PC-9 (cell line): Measurements from ENCODE around the gene UVSSA. TPM values are rescaled to one million over a fixed set of nuclear protein-coding genes. Genes with fewer than 3 reads are reported as not detected.

Source experiments
- BruUV-seq: library from RNA; stranded (reverse); fragments of 400-500 nt; replicated peaks from 2 replicates; lab custom pipeline; 2021; lab: Mats Ljungman, UMichigan
- CTCF ChIA-PET: fragments of 300-600 bp; sonication (Branson Sonifier 250); formaldehyde crosslinking; loops from one replicate; lab custom pipeline; 2022; ENCODE audit warnings: antibody characterized with exemption; lab: Charles Lee
- POLR2A ChIA-PET: fragments of 300-600 bp; sonication (Branson Sonifier 250); formaldehyde crosslinking; loops from one replicate; lab custom pipeline; 2022; ENCODE audit warnings: antibody characterized with exemption; ENCODE audit not compliant: unreplicated experiment; lab: Charles Lee
- DNase-seq, 2 experiments: peaks; one replicate each; pipeline versions ENCODE4 v3.0.0 to v3.0.0-alpha.2; 2015 to 2022; ENCODE audit warnings: mixed read lengths in 1 of 2
- H2AFZ ChIP-seq: fragments of 200-600 bp; sonication (generic); 2 replicates; pipeline ENCODE4 v1.8.1; 2017; ENCODE audit warnings: antibody characterized with exemption
- H3F3A ChIP-seq: fragments of 200-600 bp; sonication (generic); 2 replicates; pipeline ENCODE4 v1.8.1; 2017; ENCODE audit warnings: antibody characterized with exemption, mild to moderate bottlenecking, low read depth; ENCODE audit not compliant: insufficient read depth
- H3K27ac ChIP-seq: fragments of 200-600 bp; sonication (generic); 2 replicates; pipeline ENCODE4 v1.6.1; 2016; ENCODE audit warnings: mixed run types
- H3K27me3 ChIP-seq: fragments of 200-600 bp; sonication (generic); 2 replicates; pipeline ENCODE4 v1.6.1; 2016; ENCODE audit warnings: low read depth, mixed run types; ENCODE audit not compliant: insufficient read depth
- H3K36me3 ChIP-seq: fragments of 200-600 bp; sonication (generic); 2 replicates; pipeline ENCODE4 v1.6.1; 2016; ENCODE audit warnings: low read depth, mixed run types
- H3K4me1 ChIP-seq: fragments of 200-600 bp; sonication (generic); replicated peaks from 2 replicates; pipeline ENCODE4 v1.6.1; 2016; ENCODE audit warnings: mixed run types; ENCODE audit not compliant: insufficient read depth
- H3K4me2 ChIP-seq: fragments of 200-600 bp; sonication (generic); 2 replicates; pipeline ENCODE4 v1.6.1; 2017; ENCODE audit warnings: mixed run types
- H3K4me3 ChIP-seq: fragments of 200-600 bp; sonication (generic); 2 replicates; pipeline ENCODE4 v1.6.1; 2016; ENCODE audit warnings: mixed run types
- H3K79me2 ChIP-seq: fragments of 200-600 bp; sonication (generic); 2 replicates; pipeline ENCODE4 v1.6.1; 2017; ENCODE audit warnings: low read depth, mixed run types
- H3K9me2 ChIP-seq: fragments of 200-600 bp; sonication (generic); 2 replicates; pipeline ENCODE4 v1.8.1; 2017; ENCODE audit warnings: mild to moderate bottlenecking; ENCODE audit not compliant: insufficient read depth
- H3K9me3 ChIP-seq: fragments of 200-600 bp; sonication (generic); 2 replicates; pipeline ENCODE4 v1.8.1; 2016; ENCODE audit warnings: low read depth; ENCODE audit not compliant: insufficient read depth
- H4K20me1 ChIP-seq: fragments of 200-600 bp; sonication (generic); 2 replicates; pipeline ENCODE4 v1.8.1; 2017; ENCODE audit not compliant: insufficient read depth
- CTCF ChIP-seq: fragments of 200-600 bp; sonication (generic); conservative IDR thresholded peaks from 2 replicates; pipeline ENCODE4 v1.6.1; 2017; ENCODE audit warnings: mixed run types, antibody characterized with exemption, mild to moderate bottlenecking, moderate library complexity
- EZH2 ChIP-seq: fragments of 200-600 bp; sonication (generic); IDR thresholded peaks from 2 replicates; pipeline ENCODE4 v1.8.0; 2017; ENCODE audit warnings: antibody characterized with exemption, low read depth
- intact Hi-C: fragments of 100-400 bp; cut with micrococcal nuclease; formaldehyde crosslinking; loops from one replicate; pipeline ENCODE4 v1.10.0; 2022; ENCODE audit not compliant: unreplicated experiment
- total RNA-seq: library from RNA; stranded (reverse); gene quantifications from 2 replicates; pipeline ENCODE4 v1.2.3, GENCODE V29; 2021

The UVSSA gene
- total RNA-seq, 1 experiment from 2014 or later: 24.3 TPM

- Histone ChIP-seq H3K79me2 (peaks cover 29% of the 10 kb centered on the region), H3K27ac (peak overlapping the region; percentile 85), H3K9me2 (no peaks in the 10 kb centered on the region), H3K4me2 (peak overlapping the region; percentile 58), H4K20me1 (peaks cover 4% of the 10 kb centered on the region; the same call in 1 of the 2 replicates), H3F3A (peaks cover 57% of the 10 kb centered on the region), H3K4me1 (peaks cover 38% of the 10 kb centered on the region), H3K36me3 (peaks cover 6% of the 10 kb centered on the region; the same call in 1 of the 2 replicates), H2AFZ (no peak overlapping the region), H3K27me3 (no peaks in the 10 kb centered on the region), H3K4me3 (no peak overlapping the region), H3K9me3 (no peaks in the 10 kb centered on the region)
- BruUV-seq: no TSS peak
- ChIA-PET POLR2A (interaction anchor here (1.6 kb wide), 1 partner anchor 18 kb away, joined by 13 read pairs; the partner anchor contains the start of gene UVSSA), CTCF (no interaction called here)
- TF ChIP-seq EZH2 (no peak), CTCF (no peak)
- no peak for DNase-seq
- intact Hi-C loops: loop anchor here (5.0 kb wide), 1 partner anchor 41 kb away; the partner anchor contains the start of gene MAEA
Observed at GRCh38 chr4:1328267-1329155, 18.5 kb upstream of the UVSSA start.

DNA sequence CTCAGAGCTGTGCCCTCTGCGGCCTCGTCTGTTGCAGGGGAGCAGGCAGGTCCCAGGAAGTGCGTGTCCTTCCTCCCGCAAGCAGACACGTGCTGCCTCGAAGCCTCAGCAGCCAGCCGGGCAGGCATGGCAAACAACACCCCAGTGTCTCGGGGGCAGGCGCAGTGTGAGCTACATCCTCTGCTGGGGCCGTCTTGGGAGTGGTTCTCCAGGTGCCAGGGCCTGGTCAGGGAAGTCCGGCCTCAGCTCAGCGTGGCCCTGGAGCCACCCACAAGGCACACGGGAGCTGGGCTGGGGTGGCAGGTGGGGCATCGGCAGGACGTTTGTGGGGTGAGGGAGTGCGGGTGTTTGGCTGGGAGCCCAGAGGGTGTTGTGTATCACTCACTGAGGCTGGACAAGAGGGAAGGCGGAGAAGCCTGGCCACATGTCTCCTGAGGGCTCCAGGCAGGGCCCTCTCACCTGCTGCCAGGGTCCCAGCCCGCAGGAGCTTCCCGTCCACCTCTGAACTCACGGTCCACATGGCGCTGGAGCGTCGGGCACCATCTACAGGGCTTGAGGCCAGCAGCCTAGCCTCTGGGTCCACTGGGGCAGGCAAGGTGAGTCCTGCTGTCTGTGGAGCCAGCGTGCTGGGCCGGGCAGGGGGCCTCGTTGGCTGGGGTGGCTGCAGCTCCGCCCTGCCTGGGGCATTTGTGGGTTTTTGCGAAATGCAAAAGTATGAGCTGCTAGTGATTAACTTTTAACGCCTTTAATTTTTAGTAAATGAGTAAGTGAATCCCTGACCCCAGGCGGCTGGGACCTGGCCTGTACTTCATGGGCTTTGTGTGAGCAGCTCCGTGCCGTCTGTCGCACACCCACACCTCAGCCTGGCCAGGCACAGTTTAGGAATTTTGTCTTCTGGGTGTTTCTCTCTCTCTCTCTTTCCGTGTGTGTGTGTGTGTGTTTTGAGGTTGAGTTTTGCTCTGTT is 17.3 kb upstream of the UVSSA start:
- no peaks in the 10 kb centered on the region for H3K9me3 ChIP-seq
- H3K79me2 ChIP-seq: peaks cover 29% of the 10 kb centered on the region
- H3K27me3 ChIP-seq: no peaks in the 10 kb centered on the region
- H3K36me3 ChIP-seq: peaks cover 6% of the 10 kb centered on the region; the same call in 1 of the 2 replicates
- H3K4me1 ChIP-seq: peaks cover 32% of the 10 kb centered on the region
- peaks cover 4% of the 10 kb centered on the region; the same call in 1 of the 2 replicates for H4K20me1 ChIP-seq
- peak; percentile 92 to 97 for DNase-seq
- CTCF ChIA-PET: interaction anchor here (0.6 kb wide), 1 partner anchor 1088 kb away, joined by 3 read pairs; no protein-coding TSS in a partner anchor
- H3K9me2 ChIP-seq: no peaks in the 10 kb centered on the region
- H3K27ac ChIP-seq: peak overlapping the region; percentile 85
- POLR2A ChIA-PET: interaction anchor here (0.6 to 1.6 kb wide), 6 partner anchors 17 to 559 kb away, joined by 3 to 13 read pairs (median 4); partner anchors contain the start of gene UVSSA
- TF ChIP-seq CTCF (no peak), EZH2 (no peak)
- no peak overlapping the region; the same call in 1 of the 2 replicates for H2AFZ ChIP-seq
- intact Hi-C loops: loop anchor here (1.0 to 10.0 kb wide), 3 partner anchors 16 to 285 kb away; partner anchors contain the start of gene MAEA
- TSS peak; percentile 38 for BruUV-seq
- peak overlapping the region; percentile 58 for H3K4me2 ChIP-seq
- no peak overlapping the region for H3K4me3 ChIP-seq
- H3F3A ChIP-seq: peaks cover 59% of the 10 kb centered on the region
